CD1c-positive myeloid dendritic cell (primary cell): ENCODE measurements around the gene SCYL2.

Experiments
- DNase-seq: peaks from one replicate; pipeline ENCODE4 v3.0.0-alpha.2; 2016; ENCODE audit errors: extremely low spot score

The SCYL2 gene

GRCh38 chr12:100375038-100375735, 108.2 kb downstream of the SCYL2 start:
- no peak for DNase-seq

DNA sequence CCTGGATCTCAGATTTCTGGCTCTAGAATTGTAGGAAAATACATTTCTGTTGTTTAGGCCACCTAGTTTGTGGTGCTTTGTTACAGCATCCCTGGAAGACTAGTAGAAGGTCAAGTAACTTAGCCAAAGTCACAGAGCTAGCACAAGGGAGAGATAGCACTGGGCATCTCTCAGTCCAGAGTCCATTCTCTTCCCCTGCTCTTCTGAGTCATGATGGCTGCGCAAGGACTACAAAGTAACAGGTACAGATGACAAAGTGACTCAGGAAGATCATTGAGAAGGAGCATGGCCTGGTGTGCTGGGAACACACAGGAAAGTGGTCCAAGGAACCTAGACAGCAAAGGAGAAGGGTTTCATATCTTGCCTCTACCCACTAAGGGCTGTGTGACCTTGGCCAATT, 109.2 kb downstream of the SCYL2 start:
- DNase-seq: no peak

- no peak for DNase-seq
Observed at GRCh38 chr12:100381379-100381778, 114.4 kb downstream of the SCYL2 start.

DNA sequence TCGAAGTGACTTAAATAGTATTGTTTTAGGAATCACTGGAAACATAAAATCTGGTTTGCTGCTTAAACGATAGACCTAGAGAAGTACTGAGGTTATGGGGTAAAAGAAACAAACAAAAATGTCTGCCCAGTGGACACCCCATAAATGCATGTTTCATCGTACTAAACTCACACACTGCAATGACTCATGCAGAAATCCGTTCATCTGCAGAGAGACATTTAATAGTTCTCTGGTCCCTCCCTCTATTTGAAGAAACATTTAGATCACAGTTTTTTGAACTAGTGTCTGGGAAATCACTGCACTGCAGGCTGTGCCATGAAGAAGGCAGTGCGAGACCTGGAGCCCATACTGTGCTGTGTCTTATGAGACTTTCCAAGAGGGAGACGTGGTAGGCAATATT, 115.4 kb downstream of the SCYL2 start:
- DNase-seq: no peak

- no peak for DNase-seq
Observed at GRCh38 chr12:100383586-100384558, 116.9 kb downstream of the SCYL2 start.

GRCh38 chr12:100384559-100384935, 117.6 kb downstream of the SCYL2 start:
- DNase-seq: no peak

GRCh38 chr12:100388382-100388781, 121.4 kb downstream of the SCYL2 start:
- no peak for DNase-seq
